Mesodermal cell (in vitro differentiated cells): Measurements from ENCODE around the gene FAM81A.

Source experiments
- H3K27ac ChIP-seq: 2 replicates; pipeline ENCODE4 v1.7.0; 2013; ENCODE audit warnings: mild to moderate bottlenecking, low read depth, low read length, moderate library complexity; ENCODE audit not compliant: severe bottlenecking
- H3K36me3 ChIP-seq: 2 replicates; pipeline ENCODE4 v1.7.1; 2013; ENCODE audit warnings: mild to moderate bottlenecking, low read length, moderate library complexity; ENCODE audit not compliant: control insufficient read depth, insufficient read depth
- H3K4me1 ChIP-seq: one replicate; pipeline ENCODE4 v1.7.1; 2013; ENCODE audit warnings: mild to moderate bottlenecking, low read length; ENCODE audit not compliant: insufficient read depth, control insufficient read depth, poor library complexity, severe bottlenecking
- H3K4me3 ChIP-seq: 2 replicates; pipeline ENCODE4 v1.7.0; 2013; ENCODE audit warnings: low read length, control low read depth, mild to moderate bottlenecking; ENCODE audit not compliant: insufficient read depth, poor library complexity, severe bottlenecking; ENCODE audit errors: extremely low read depth
- H3K9me3 ChIP-seq: 2 replicates; pipeline ENCODE4 v1.7.1; 2013; ENCODE audit warnings: mild to moderate bottlenecking, low read length, moderate library complexity; ENCODE audit not compliant: control insufficient read depth
- WGBS, 2 experiments: methylation state at CpG; one replicate each; pipeline ENCODE4 v1.1.5; 2013; ENCODE audit warnings: missing lambda C conversion rate in 2 of 2; ENCODE audit not compliant: insufficient coverage in 2 of 2; 5-methylcytosine and 5-hydroxymethylcytosine counted together

FAM81A gene

GRCh38 chr15:59401824-59402569, 36.0 kb upstream of the FAM81A start:
- WGBS, 2 experiments = 29% methylated on average over 4 of the region's 15 CpGs; no CpG with 5 or more reads in 1 of the 2 experiments
- peaks cover 9% of the 10 kb centered on the region for H3K4me1 ChIP-seq
- no peaks in the 10 kb centered on the region for H3K36me3 ChIP-seq
- no peak overlapping the region for H3K27ac ChIP-seq
- H3K9me3 ChIP-seq = no peaks in the 10 kb centered on the region
- H3K4me3 ChIP-seq = no peak overlapping the region

GRCh38 chr15:59405079-59405478, 32.9 kb upstream of the FAM81A start:
- no peak overlapping the region for H3K4me3 ChIP-seq
- WGBS, 2 experiments = 71 to 90% methylated on average over 6 of the region's 7 CpGs
- H3K9me3 ChIP-seq = no peaks in the 10 kb centered on the region
- no peak overlapping the region for H3K27ac ChIP-seq
- H3K4me1 ChIP-seq = peaks cover 4% of the 10 kb centered on the region
- no peaks in the 10 kb centered on the region for H3K36me3 ChIP-seq

- WGBS, 2 experiments = 40 to 100% methylated on average over 1 of the region's 3 CpGs
- Histone ChIP-seq H3K9me3 (no peaks in the 10 kb centered on the region), H3K36me3 (no peaks in the 10 kb centered on the region), H3K27ac (no peak overlapping the region), H3K4me3 (no peak overlapping the region), H3K4me1 (no peaks in the 10 kb centered on the region)
Observed at GRCh38 chr15:59406446-59406845, 31.5 kb upstream of the FAM81A start.

GRCh38 chr15:59407946-59408345, 30.0 kb upstream of the FAM81A start:
- no peak overlapping the region for H3K27ac ChIP-seq
- H3K4me3 ChIP-seq = no peak overlapping the region
- H3K9me3 ChIP-seq = no peaks in the 10 kb centered on the region
- H3K36me3 ChIP-seq = no peaks in the 10 kb centered on the region
- WGBS, 2 experiments = 80 to 90% methylated on average over 1 to 2 of the region's 5 CpGs
- no peaks in the 10 kb centered on the region for H3K4me1 ChIP-seq

- Histone ChIP-seq H3K27ac (no peak overlapping the region), H3K36me3 (no peaks in the 10 kb centered on the region)
- 69 to 92% methylated on average over 1 to 2 of the region's 2 CpGs for WGBS, 2 experiments
Observed at GRCh38 chr15:59410391-59410896, 27.5 kb upstream of the FAM81A start.

GRCh38 chr15:59413577-59413976, 24.4 kb upstream of the FAM81A start:
- H3K4me1 ChIP-seq = no peaks in the 10 kb centered on the region
- H3K27ac ChIP-seq = no peak overlapping the region
- H3K9me3 ChIP-seq = no peaks in the 10 kb centered on the region
- no peaks in the 10 kb centered on the region for H3K36me3 ChIP-seq
- no peak overlapping the region for H3K4me3 ChIP-seq
- 90% methylated on average over 2 of the region's 2 CpGs; no CpG with 5 or more reads in 1 of the 2 experiments for WGBS, 2 experiments

More at GRCh38 chr15:59410391-59410896, 27.5 kb upstream of the FAM81A start:
- no peaks in the 10 kb centered on the region for H3K4me1 ChIP-seq
- H3K4me3 ChIP-seq = no peak overlapping the region
- H3K9me3 ChIP-seq = no peaks in the 10 kb centered on the region

GRCh38 chr15:59416816-59417215, 21.2 kb upstream of the FAM81A start:
- H3K4me3 ChIP-seq = no peak overlapping the region
- 67 to 71% methylated on average over 4 of the region's 4 CpGs for WGBS, 2 experiments
- no peaks in the 10 kb centered on the region for H3K9me3 ChIP-seq
- no peaks in the 10 kb centered on the region for H3K36me3 ChIP-seq
- no peak overlapping the region for H3K27ac ChIP-seq
- no peaks in the 10 kb centered on the region for H3K4me1 ChIP-seq

- H3K36me3 ChIP-seq = no peaks in the 10 kb centered on the region
- no peaks in the 10 kb centered on the region for H3K4me1 ChIP-seq
- H3K4me3 ChIP-seq = no peak overlapping the region
- H3K27ac ChIP-seq = no peak overlapping the region
- no peaks in the 10 kb centered on the region for H3K9me3 ChIP-seq
- WGBS, 2 experiments = 67 to 80% methylated on average over 1 of the region's 1 CpG
Observed at GRCh38 chr15:59419170-59419569, 18.8 kb upstream of the FAM81A start.

GRCh38 chr15:59420108-59420507, 17.9 kb upstream of the FAM81A start:
- Histone ChIP-seq H3K4me3 (no peak overlapping the region), H3K36me3 (no peaks in the 10 kb centered on the region), H3K9me3 (no peaks in the 10 kb centered on the region), H3K4me1 (no peaks in the 10 kb centered on the region), H3K27ac (no peak overlapping the region)
- 89 to 91% methylated on average over 1 of the region's 3 CpGs for WGBS, 2 experiments

GRCh38 chr15:59420986-59421618, 16.9 kb upstream of the FAM81A start:
- WGBS, 2 experiments = 16 to 21% methylated on average over 8 to 10 of the region's 16 CpGs
- Histone ChIP-seq H3K4me3 (no peak overlapping the region), H3K4me1 (no peaks in the 10 kb centered on the region)

GRCh38 chr15:59424616-59425015, 13.4 kb upstream of the FAM81A start:
- peaks cover 4% of the 10 kb centered on the region for H3K9me3 ChIP-seq
- 63 to 77% methylated on average over 4 of the region's 5 CpGs for WGBS, 2 experiments

More at GRCh38 chr15:59420986-59421618, 16.9 kb upstream of the FAM81A start:
- H3K27ac ChIP-seq = no peak overlapping the region
- no peaks in the 10 kb centered on the region for H3K36me3 ChIP-seq
- no peaks in the 10 kb centered on the region for H3K9me3 ChIP-seq

More at GRCh38 chr15:59424616-59425015, 13.4 kb upstream of the FAM81A start:
- H3K4me1 ChIP-seq = no peaks in the 10 kb centered on the region
- H3K4me3 ChIP-seq = no peak overlapping the region
- H3K27ac ChIP-seq = no peak overlapping the region
- no peaks in the 10 kb centered on the region for H3K36me3 ChIP-seq
